GM10266 (cell line): Measurements from ENCODE around the gene PHEX.

Experiments used
- DNase-seq: peaks from one replicate; pipeline ENCODE4 v3.0.0; 2012; ENCODE audit errors: extremely low spot score
- CTCF ChIP-seq: IDR thresholded peaks from 2 replicates; pipeline ENCODE4 v1.5.1; 2012; ENCODE audit warnings: mild to moderate bottlenecking, low read depth; ENCODE audit not compliant: control insufficient read depth, insufficient read depth; ENCODE audit errors: missing control alignments

The PHEX gene

GRCh38 chrX:22032084-22032483 lies at the start of gene PHEX:
PHEX (plus strand) TSS chrX:22032325; CDS start chrX:22033006, 681 bp downstream.
- no peak for DNase-seq
- no peak for TF ChIP-seq CTCF

- TF ChIP-seq CTCF: peak; percentile 81
- peak; percentile 38 for DNase-seq
Measured at GRCh38 chrX:21985332-21985777, 46.8 kb upstream of the PHEX start.

DNA sequence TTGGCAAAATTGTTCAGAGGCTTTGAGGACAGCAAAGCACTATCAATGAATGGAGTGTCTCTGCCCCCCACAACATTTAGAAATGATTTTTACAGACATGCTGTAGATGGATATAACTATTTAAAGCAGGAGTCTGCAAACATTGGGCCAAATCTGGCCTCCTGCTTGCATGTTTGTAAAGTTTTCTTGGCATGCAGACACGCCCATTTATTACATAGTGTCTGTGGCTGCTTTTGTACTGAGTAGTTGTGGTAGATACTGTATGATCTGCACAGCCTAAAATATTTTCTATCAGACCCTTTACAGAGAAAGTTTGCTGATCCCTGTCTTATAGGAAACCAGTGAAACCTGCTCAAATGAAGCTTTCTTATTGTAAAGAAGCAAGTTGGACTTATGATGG lies 45.5 kb upstream of the PHEX start:
- no peak for TF ChIP-seq CTCF
- DNase-seq: no peak

GRCh38 chrX:21989384-21989783 lies 42.7 kb upstream of the PHEX start:
- peak; percentile 4 for DNase-seq
- no peak for TF ChIP-seq CTCF

GRCh38 chrX:21990832-21991231 lies 41.3 kb upstream of the PHEX start:
- TF ChIP-seq CTCF: no peak
- DNase-seq: no peak

- TF ChIP-seq CTCF: no peak
- DNase-seq: no peak
Measured at GRCh38 chrX:21991504-21991903, 40.6 kb upstream of the PHEX start.

DNA sequence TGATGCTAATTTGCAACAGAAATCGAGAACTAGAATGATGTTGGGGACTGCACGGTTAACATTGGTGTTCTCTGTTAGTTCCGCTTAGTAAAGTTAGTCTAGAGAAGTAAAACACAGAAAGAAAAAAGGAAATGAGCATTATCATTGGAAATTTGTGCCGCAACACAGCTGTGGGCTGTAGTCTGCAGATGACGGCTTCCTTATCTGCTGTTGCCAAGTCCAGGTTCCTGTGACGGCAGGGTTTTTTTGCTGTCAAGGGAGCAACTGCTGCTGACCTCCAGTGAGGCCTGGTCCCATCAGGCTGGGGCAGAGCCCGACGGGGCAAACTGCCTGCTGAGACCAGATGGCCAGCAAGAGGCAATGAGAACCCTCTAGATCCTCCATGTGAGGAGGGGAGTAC lies 38.9 kb upstream of the PHEX start:
- no peak for TF ChIP-seq CTCF
- peak; percentile 8 for DNase-seq
